Measurements from ENCODE around the gene GFRA4.

The GFRA4 gene

DNA sequence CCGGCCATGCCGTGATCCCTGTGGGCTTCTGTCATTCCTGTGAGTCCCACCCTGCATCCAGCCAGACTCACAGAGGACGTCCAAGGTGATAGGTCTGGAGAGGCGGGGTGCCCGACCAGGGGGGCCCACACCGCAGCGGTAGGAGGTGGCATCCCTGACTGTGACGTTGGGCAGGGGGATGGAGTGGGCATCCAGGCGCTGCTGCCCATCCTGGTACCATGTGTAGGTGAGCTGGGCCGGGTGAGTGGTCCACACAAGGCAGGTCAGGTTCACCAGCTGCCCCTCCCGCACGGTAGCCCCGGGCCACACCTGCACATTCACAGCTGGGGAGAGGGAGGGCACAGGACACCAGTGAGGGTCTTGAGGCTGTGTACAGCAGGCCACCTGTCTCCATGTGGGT, 30.2 kb upstream of the GFRA4 start:
- DNase-seq (ENCODE audit: low spot score), result no peak

DNA sequence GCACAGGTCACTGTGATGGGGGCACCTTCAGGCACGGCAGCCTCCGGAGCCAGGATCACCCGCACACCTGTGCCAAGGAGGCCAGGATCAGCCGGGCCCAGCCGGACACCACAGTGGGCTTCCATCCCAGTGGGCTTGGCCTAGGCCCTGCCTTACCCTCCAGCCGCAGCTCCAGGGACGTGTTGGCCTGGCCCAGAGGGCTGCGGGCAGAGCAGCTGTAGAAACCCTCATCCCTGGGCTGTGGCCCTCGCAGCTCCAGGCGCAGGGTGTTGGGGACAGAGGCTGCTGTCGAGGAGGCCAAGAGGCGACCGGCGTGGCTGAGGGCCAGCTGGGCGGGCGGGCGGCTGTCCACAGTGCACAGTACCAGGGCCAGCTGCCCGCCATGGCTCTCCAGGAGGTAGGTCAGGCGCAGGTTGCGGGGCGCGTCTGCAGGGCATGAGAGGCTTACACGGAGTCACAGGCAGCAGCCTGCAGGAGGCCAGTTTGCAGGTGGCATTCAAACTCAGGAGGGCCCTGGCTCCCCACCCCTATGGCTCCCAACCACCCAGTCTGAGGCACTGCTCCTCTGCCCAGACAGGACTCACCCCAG, 29.6 kb upstream of the GFRA4 start:
- no peak for DNase-seq (ENCODE audit: low spot score)

DNA sequence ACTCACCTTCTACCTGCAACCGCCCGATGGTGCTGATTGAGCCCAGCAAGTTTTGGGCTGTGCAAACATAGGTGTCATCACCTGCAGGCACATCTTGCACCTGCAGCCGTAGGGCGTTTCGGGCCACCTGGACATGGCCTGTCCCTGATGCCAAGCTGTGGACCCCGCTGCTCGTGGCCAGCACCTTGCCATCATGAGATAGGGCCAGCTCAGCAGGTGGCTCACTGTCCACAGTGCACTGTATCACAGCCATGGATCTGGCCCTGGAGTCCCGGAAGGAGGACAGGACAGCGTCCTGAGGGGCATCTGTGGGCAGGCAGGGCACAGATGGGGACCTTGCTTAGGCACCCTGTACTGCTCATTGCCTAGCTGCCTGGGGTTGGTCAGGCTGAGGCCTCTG, 28.7 kb upstream of the GFRA4 start:
- no peak for DNase-seq (ENCODE audit: low spot score)

DNA sequence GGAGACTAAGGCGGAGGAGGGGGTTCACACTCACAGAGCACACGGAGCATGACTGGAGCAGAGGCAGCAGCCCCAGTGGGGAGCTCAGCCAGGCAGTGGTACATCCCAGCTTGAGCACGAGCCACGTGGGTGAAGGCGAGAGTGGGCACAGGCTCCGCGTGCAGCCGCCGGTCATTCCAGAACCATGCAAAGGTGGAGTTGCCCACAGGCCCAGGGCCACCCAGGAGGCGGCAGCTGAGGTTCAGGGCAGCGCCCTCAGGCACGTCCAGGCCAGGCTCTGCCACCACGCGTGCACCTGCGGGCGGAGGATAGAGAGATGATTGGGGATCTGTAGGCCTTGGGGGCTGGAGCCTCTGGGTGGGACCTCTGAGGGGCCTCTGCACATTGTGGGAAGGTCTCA, 28.1 kb upstream of the GFRA4 start:
- no peak for DNase-seq (ENCODE audit: low spot score)

DNA sequence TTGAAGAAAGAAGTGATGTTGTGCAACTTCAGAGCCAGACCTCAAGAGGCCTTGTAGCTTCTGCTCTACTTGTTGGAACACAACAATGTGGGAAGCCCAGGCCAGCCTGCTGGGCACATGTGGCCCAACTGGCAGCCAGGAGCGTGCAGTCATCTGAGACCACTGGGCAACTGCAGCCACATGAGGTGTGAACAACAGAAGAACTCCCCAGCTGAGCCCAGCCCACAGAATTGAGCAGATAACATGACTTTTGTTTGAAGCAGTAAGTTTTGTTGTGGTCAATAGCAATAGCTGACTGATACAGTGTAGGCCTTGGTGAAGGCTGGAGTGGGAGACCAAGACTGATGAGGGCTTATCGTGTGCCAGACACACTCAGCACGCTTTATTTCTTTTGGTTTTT, 27.2 kb upstream of the GFRA4 start:
- no peak for DNase-seq (ENCODE audit: low spot score)

DNA sequence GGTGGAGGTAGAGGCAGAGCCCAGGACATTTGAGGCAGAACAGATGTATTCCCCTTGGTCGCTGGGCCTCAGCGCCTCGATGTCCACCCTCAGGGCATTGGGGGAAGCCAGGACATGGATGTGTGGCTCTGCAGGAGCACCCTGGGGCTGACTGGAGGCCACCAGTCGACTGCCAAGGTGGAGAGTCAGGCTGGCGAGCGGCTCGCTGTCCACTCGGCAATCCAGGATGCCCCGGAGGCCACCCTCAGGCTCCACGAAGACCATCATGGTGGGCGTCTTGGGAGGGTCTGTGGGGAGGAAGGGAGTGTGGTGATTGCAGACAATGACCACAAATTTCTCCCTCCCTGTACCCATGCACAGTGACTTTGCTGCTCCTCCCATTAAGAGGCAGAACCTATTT, 26.8 kb upstream of the GFRA4 start:
- no peak for DNase-seq (ENCODE audit: low spot score)

DNA sequence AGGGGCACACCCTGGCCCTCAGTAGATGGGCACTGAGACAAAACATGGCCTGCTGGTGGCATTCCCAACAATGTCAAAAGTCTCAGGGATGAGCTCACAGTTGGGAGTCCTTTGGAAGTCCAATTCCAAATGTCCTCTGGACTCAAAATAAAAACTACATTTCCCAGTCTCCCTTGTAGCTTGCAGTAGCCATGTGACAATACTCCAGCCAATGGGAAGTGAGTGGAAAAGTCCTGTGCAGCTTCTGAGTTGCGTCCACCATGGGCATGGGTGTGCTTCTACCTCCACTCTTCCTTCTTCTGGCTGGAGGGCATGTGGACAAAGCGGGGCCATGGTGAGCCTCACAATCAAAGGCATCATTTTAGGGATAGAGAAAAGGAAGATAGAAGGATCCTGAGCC, 24.5 kb upstream of the GFRA4 start:
- no peak for DNase-seq (ENCODE audit: low spot score)

DNA sequence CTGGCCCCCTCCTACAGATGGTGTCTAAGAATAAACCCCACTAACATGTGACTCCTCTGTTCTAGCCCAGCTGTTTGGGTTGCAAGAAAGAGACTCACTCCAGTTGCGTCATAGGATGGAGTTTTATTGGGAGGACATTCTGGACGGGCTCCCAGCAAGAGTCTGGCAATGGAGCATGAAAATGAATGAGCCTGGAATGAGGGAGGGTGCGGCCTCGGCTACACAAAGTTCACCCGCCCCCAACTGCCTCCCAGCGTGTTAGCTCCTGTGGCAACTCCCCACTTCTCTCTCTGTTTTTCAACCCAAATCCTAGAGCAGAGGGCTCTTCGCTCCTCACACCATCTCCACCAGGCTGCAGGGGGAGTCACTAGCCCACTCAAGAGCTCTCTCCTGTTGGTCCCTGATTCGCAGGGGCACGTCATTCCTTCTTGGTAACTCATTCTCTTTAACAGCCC, 23.7 kb upstream of the GFRA4 start:
- DNase-seq (ENCODE audit: low spot score), result no peak

DNA sequence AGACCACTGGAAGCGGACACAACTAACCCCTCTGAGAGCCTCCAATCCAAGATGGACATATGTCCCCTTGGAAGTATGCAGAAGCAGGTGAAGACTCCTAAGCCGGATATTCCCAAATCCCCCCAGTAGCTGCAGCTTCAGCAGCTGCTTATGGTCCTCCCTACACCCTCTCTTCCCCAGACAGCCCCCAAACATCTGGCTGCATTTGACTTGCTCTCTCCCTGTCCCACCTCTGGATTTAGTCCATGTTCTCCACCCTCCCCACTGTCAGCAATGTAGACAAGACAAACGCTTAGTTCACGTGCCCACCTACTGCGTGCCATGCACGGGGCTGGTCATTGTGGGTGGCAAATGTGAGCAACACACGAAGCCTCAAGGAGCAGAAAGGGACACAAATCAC, 23.2 kb upstream of the GFRA4 start:
- DNase-seq (ENCODE audit: low spot score), result no peak

DNA sequence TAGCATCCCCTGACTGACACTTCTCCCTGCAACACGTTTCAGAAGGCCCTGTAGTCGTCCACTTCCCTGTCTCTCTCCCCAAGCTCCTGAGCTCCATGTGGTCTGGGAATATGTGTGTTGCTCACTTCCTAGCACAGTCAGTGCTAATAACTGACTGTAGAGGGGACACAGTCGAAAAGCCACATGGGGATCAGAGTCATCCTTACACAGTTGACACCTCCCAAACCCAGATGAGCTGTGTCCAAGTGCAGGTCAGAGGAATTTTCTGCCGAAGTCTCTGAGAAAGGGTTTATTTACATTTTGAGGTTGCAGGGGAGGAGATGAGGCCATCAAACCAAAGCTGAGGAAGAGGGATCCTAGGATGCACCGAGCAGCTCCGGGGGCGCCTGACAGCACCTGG, 22.1 kb upstream of the GFRA4 start:
- no peak for DNase-seq (ENCODE audit: low spot score)

DNA sequence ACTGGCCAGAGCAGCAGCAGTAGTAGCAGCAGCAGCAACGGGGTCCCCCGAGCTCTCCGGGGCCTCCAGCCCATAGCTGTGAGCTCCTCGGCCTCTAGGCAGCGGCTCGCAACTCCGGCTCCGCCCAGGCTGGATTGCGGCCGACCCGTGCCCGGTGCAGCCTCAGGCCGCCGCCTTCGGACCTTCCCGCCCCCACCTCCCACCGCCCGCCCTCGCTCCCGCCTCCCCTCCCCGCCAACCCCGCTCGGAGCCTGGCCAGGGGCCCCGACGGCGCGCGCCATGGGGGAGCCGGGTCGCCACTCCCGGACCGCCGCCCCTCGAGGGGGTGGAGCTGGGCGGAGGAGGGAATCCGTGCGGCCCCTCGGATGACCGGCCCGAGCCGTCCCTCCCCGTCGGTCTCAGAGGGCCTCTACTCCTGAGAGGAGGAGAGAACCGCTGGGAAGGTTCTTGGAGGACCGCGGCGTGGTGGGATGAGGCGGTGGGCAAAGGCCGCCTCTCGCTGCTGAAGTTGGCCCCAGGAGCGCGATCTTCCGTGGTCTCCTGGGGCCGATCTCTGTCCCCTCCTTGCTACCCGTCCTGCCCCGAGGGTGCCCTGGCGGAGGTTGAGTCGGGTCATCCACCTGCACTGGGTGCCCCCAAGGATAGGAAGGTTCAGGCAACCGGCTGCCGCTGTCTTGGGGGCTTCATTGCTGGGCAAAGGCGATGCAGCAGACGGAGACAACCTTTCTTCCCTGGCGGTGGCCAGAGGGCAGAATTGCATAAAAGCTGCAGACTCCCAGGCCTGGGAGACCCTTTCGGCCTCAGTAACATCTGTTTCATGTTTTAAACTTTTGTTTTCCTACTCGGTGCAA, 19.0 kb upstream of the GFRA4 start, which contains the start of gene ADAM33:
ADAM33 (minus strand) TSS at position 80 of the 851 bp plus-strand sequence; CDS start at position 74, 6 bp downstream.
- DNase-seq (ENCODE audit: low spot score), result no peak

DNA sequence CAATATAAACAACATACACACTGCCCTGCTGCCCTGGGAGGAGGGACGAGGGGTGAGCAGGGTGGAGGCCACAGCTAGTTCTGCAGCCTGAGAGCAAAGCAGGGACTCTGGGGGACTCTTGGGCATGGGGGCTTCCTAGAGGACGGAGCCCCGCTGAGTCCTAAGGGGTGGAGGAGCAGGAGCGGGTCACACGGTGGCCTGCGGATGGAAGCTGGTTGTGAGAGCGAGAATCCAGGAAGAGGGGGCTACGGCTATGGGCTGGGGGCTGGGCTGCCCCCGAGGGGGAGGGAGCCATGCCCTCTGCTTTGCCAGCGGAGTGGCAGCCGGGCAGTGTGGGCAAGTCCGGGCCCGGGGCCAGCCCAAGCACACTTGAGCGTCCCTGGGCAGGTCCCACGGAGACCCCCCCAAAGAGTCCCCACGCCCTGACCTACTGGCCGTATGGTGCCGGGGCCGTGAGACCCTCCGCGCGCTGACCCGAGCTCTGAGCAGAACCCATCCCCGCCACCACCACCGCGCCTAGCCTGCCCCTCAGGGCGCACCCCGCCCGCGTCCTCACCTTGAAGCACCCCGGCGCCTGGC, 18.2 kb upstream of the GFRA4 start:
- no peak for DNase-seq (ENCODE audit: low spot score)

DNA sequence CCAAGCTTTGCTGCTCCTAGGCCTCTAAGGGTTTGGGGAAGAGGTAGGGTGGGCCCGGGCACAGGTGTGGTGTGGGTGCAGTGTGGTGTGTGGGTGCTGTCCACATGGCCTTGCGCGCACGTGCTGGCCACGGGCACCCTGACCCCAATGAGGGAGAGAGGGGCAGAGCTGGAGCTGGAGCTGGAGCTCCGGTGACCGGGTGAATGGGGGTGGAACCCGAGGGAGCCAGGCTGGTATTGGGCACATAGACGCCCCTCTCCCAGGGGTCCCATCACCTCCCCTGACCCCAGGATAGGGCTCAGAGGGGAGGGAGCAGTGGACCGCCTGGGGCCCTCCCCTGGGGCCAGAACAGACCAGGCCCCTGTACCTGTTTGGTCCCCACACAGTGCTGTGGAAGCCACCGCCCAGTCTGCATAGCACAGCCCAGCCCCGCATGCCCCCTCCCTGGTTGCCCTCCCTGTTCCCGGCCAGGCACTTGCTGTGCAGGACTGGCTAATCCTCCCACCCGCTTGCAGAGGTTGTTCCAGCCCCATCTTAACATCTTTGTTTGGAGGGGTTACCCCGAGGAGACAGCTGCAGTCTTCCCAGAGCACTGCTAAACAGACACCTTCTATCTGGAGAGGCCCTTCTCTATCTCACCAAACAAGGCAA, 17.6 kb upstream of the GFRA4 start:
- no peak for DNase-seq (ENCODE audit: low spot score)

DNA sequence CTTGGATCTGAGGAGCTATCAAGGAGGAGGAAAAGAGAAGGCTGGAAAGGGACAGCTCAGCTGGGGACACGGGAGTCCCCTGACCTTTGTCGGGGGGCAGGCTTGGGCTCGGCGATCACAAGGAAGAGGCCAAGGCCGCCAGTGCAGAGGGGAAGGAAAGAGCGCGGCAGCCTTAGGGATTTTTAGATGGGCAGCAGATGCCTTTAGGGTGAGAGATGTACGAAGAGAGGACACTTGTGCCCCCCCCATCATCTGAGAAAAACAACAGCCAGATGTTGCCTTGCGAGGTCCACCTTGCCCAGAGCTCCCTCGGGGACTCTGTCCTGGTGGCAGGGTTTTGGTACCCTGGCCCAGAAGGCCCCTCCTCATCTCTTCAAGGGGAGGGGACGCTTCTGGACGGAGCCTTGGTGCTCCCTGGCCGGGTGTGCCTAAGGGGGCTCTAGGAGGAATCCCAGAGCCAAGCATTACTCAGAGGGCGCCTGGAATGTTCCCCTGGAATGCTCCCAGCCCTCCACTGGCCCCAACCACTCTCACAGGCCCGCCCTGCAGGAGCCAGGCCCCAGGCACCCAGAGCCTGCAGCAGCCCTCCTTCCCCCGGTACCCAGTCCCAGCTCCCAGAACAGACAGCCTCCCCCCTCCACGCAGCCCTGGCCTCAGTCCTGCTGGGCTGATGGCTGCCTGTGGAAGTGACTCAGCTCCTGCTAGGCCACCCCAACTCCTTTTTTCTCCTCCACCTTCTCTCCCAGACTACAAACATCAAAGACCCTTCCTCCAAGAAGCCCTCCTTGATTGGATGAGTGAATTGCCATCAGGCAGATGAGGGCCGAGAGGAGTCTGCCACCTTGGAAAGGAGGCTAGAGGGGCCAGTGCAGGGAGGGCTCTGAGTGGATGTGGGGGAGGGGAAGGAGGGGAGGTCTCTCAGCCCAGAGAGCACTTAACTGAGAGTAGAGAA, 16.8 kb upstream of the GFRA4 start:
- no peak for DNase-seq (ENCODE audit: low spot score)

DNA sequence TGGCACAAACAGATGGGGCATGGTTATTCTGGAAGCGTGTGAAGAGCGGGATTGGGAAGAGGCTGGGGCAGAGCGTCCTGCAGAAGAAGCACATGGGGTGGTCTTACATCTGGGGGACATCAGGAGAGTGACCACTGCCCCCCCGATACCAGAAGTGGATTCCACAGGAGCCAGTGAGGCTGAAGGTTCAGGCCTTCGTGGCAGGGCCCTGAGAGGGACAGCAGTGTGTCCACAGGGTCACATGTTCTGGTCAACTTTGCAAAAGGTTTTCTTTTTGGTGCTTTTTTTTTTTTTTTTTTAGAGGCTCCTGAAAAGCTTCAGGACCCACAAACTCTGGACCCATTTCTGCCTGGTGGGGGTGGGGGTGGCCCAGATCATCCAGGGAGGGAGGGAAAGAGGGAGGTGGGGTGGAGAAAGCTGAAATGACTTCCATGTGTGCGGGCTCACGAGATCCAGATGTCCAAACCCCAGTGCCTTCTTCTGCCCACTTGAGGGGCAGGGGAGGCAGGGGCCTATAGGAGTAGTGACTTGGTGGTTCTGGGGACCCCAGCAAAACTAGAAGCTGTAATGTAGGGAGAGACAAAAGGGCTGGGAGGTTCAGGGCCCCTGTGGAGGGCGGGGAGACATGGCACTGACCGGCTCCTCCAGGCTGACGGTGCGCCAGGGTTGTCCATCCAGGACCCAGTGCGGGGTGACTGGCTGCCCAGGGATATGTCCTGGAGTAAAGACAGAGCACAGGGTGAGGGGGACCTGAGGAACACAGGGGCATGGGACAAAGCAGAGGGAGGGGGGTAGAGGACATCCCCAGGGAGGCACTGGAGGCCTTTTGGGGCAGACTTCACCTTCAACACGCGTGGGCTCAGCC, 15.9 kb upstream of the GFRA4 start:
- DNase-seq (ENCODE audit: low spot score), result no peak

DNA sequence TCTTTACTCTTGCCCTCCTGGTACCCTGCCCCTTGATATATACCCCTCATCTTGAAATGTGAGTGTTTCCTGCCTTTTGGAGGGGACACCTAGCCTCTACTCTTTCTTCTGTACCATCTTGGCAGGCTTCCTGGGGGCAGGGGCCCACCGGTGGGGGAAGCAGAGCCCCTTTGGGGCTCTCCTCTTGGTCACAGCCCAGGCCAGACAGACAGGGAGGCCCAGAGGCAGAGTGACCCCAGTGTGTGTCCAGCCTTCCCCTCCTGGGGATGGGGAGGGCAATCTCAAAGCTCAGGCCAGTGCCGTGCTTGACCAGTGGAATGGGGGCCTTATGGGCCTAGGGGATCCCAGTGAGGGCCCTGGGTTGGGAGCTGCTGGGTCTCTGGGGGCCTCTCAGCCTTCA, 15.0 kb upstream of the GFRA4 start:
- no peak for DNase-seq (ENCODE audit: low spot score)

DNA sequence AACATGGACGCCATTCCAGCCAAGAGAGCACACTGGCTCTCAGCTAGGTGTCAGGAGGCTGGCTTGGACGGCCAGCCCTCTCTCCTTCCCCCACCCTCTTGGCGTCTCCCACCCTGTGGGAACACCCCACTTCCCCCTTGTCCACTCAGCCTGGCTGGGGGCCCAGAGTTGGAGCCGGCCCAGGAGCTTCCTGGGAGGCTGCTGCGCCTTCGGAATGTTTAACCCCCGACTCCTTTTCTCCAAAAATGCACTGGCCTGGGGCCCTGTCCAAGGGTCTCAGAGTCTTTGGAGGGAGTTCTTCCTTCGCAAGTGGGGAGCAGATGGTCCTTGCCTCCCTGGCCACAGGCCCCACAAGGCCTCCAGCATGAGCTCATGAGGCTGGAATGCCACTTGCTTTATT, 14.5 kb upstream of the GFRA4 start:
- DNase-seq (ENCODE audit: low spot score), result no peak

DNA sequence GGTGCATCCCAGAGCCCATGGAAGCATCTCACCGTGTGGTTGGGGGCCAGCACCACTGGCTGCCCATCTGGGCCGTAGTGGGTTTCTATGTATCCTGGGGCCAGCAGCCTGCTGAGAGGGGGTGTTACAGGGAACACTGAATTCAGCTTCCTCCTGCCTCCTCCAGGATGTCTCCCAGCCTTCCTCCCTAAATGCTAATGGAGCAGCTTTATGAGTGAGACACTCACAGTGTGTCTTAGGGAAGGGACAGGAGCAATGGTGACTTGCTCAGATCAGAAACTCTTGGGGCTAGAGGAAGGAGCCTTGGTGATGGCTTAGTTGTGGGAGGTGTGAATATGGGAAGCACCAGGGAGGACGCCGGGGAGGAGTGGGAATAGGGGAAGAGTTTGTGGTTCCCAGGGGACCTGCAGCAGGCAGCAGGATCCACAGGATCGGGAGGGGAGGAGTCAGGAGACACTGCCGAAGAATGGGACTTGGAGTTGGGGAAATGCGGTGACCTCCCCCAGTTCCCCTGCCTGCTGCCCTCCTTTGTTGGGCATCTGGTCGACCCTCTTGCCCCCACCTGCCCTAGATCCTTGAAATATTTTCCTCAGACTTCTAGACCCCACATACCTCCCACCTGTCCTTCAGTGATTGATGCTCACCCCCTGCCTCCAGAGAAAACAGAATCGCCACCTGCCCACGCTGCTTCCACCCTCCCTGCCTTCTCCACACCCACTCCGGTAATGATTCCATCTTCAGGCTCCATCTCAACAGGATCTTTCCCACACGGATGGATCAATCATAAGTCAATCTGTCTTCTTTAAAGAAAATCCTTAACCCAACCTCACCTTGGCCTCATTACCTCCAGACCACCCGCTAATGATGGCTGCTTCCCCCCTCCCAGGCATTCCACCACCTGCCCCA, 12.0 kb upstream of the GFRA4 start:
- DNase-seq (ENCODE audit: low spot score), result no peak

DNA sequence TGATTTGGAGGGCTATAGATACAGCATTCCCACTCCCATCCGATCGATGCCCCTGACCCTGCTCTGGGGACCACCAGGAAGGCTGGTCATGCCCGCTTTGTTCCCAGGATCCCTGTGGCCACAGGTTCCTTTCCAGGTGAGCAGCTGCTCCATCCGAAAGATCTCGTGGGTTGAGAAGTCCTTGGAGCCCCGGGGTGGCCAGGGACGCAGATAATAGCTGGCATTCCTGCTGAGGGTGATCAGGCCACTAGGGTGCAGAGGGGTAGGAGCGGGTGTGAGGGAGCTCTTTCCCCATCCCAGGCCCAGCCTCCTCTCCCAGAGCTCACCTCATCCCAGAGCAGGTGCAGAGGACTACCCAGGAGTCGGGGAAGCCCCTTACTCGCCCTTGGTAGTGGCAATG, 11.2 kb upstream of the GFRA4 start:
- no peak for DNase-seq (ENCODE audit: low spot score)

Data from germinal center (tissue), 1 donor.